Fibroblast of the conjunctiva (primary cell): ENCODE results near the gene NFS1.
"Not testable (repeated sequence)": the region's sequence is repeated elsewhere in the genome, so short reads cannot be mapped to it uniquely, and the experiment has no call there.

Experiments used
- DNase-seq: peaks from one replicate; pipeline ENCODE4 v3.0.0-alpha.2; 2010; ENCODE audit warnings: low read depth

NFS1 gene

GRCh38 chr20:35699127-35699956 lies at the start of gene NFS1, which contains the start of gene ROMO1:
Gene NFS1, minus strand, starts transcription at chr20:35699352. Its CDS starts 64 bp downstream, at chr20:35699288.
Gene ROMO1, plus strand, starts transcription at chr20:35699405. Its CDS starts 228 bp downstream, at chr20:35699633.
- peak; percentile 55 for DNase-seq

GRCh38 chr20:35744492-35744841 lies 45.3 kb upstream of the NFS1 start:
- DNase-seq, result not testable (repeated sequence)

GRCh38 chr20:35743693-35744491 lies 44.7 kb upstream of the NFS1 start:
- DNase-seq, result no peak

GRCh38 chr20:35742741-35743523 lies 43.8 kb upstream of the NFS1 start:
- DNase-seq, result no peak

GRCh38 chr20:35741892-35742740 lies 43.0 kb upstream of the NFS1 start, which contains the start of gene RBM39:
Gene RBM39, minus strand, starts transcription at chr20:35742260. Its CDS starts 1,386 bp downstream, at chr20:35740874.
- peak; percentile 100 for DNase-seq

- peak; percentile 47 for DNase-seq
Measured at GRCh38 chr20:35739294-35740163, 40.4 kb upstream of the NFS1 start.

- DNase-seq, result no peak
Measured at GRCh38 chr20:35738410-35739179, 39.4 kb upstream of the NFS1 start.

- DNase-seq, result no peak
Measured at GRCh38 chr20:35737865-35738333, 38.7 kb upstream of the NFS1 start.

- DNase-seq, result no peak
Measured at GRCh38 chr20:35735826-35736470, 36.8 kb upstream of the NFS1 start.

- no peak for DNase-seq
Measured at GRCh38 chr20:35734777-35735649, 35.9 kb upstream of the NFS1 start.

- DNase-seq, result no peak
Measured at GRCh38 chr20:35734374-35734773, 35.2 kb upstream of the NFS1 start.

- no peak for DNase-seq
Measured at GRCh38 chr20:35732644-35732982, 33.5 kb upstream of the NFS1 start.

- DNase-seq, result no peak
Measured at GRCh38 chr20:35731862-35732643, 32.9 kb upstream of the NFS1 start.

- DNase-seq, result no peak
Measured at GRCh38 chr20:35731469-35731788, 32.3 kb upstream of the NFS1 start.

GRCh38 chr20:35730583-35731468 lies 31.7 kb upstream of the NFS1 start:
- no peak for DNase-seq
